NCI-H2171 (cell line): ENCODE measurements around the gene FBLIM1.

Source experiments
- DNase-seq: peaks from one replicate; lab custom pipeline; 2025; lab: John Stamatoyannopoulos, UW

The FBLIM1 gene

GRCh38 chr1:15748690-15749398 is 9.8 kb upstream of the FBLIM1 start:
- no peak for DNase-seq

DNA sequence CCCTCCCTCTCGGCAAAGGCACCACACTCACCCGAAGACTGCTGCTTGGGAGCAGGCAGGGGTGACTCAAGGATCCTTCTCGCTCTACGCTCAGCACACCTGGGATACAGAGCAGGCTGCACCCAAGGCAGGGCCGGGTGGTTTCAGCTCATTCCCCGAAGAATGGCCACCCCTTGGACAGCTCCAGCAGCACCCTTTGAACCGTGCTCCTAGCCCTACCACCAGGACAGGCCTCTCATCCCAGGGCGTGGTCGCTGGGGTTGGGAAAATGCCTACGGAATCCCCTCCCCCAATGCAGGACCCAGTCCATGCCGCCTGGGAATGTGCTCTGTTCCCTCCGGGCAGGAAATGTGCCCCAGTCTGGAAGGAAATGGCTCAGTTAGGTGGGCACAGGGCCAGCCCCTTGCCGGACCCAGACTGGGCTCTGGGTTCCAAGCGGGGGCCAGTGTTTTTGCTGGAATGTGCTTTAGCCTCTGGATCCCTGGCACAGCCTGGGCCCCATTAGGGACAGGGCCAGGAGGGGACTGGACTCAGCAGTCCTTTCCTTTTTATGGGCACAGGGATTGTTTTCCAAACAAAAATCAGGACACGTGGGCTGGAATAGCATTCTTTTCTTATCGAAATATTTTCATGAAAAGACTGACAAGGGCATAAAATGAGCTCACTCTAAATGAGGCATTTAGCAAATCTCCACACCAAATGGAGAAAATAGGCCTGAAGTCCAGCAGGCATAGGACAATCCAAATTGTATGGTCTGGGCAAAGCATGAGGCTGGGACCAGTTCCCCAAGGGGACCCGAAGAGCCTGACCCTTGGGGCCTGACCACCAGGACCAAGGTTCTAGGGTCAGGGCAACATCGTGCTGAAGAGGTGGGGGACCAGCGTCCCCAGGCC is 8.9 kb upstream of the FBLIM1 start:
- DNase-seq = no peak

DNA sequence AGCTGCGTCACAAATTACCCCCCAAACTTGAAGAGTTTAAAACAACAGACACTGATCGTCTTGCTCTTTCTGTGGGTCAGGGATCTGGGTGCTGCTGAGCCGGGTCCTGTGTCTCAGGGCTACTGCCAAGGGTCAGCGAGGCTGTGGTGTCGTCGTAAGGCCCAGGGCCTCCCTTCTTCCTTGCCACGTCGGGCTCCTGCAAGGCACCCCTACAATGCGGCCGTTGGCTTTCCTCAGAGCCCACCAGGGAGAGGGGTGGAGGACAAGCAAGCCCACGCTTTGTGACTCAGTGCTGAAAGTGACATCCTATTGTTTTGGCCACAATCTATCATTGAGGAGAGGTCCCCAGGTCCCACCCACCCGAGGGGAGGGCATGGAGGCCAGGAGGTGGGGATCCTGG is 7.7 kb upstream of the FBLIM1 start:
- no peak for DNase-seq

GRCh38 chr1:15751717-15752116 is 6.9 kb upstream of the FBLIM1 start:
- no peak for DNase-seq

DNA sequence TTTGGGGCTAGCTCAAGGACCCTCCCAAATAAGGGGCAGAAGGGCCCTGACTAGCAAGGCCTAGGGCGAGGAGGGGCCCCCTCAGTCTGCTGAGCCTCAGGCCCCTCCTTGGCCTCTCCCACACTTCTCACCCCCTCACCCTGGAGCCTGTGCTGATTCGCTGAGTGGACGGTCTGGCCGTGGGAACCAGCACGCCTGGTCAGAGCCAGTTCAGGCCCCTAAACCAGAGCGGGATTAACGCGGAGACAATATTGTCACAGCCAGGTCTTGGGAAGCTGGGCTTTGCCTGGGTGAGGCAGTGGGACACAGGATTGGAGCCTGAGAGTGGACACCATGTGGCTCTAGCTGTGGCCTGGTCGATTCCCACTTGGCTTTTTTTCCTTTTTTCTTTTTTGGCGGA is 4.8 kb upstream of the FBLIM1 start:
- no peak for DNase-seq

DNA sequence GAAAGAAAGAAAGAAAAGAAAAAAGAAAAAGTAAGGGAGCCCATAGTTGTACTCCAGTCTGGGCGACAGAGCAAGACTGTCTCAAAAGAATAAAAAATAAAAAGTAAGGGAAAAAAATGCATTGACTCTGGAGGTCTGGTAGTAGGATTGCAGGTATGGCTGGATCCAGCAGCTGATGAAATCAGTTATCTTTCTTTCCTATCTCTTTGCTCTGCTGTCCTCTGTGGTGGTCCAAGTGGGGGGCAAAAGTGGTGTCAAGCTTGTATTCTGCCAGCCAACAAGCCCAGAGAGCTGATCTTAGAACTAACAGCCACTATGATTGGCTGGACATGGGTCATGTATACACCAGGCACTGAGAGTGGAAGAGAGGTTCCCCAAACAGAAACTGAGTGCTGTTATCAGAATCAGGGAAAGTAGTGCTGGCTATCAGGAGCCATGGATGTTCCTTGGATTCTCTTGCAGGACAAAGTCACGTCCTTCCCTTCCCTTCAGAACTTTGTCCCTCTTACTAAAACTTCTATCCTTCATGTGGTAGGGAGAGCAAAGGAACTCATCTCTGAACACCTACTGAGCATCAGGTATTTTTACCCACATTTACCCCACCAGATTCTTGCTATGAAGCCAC is 3.5 kb upstream of the FBLIM1 start:
- DNase-seq = no peak

GRCh38 chr1:15755646-15756040 is 3.0 kb upstream of the FBLIM1 start:
- DNase-seq = no peak

- DNase-seq = peak; percentile 22
These were observed 2.2 kb upstream of the FBLIM1 start for GRCh38 chr1:15756143-15757015.

GRCh38 chr1:15757016-15757543 is 1.5 kb upstream of the FBLIM1 start:
- no peak for DNase-seq

GRCh38 chr1:15757575-15758342 is 836 bp upstream of the FBLIM1 start:
- no peak for DNase-seq

- no peak for DNase-seq
These were observed 512 bp downstream of the FBLIM1 start for GRCh38 chr1:15758953-15759661.

DNA sequence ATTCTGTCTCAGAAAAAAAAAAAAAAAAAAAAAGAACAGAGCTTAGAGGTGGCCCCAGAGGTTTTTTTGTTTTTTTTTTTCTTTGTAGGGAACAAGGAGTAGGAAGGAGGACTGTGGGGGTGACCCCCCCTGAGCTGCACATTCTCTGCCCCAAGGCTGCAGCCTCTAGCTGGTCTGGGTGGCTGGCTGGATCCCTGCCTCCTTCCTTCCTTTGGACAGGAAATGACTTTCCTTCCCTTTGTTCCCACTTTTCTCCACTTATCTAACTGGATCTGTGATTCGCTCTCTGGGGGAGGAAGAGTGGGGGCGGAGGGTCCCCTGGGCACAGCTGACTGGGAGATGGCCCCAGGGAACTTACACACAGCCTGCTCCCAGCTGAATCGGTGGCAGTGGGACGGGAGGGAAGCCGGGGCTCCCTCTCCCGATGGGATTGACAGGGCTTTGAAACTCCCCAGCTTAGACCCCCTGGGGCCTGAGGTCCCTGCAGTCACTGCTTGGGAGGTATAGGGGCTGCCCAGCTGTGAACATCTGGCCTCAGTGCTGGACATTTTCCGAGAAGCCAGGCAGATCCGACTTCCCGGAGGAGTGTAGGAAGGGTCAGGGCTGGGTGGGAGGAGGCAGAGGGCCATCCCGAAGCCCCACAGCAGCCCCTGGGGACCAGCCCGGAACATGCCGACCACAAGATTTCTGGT is 2.1 kb downstream of the FBLIM1 start:
- no peak for DNase-seq

- DNase-seq = no peak
These were observed 3.0 kb downstream of the FBLIM1 start for GRCh38 chr1:15761366-15762128.

DNA sequence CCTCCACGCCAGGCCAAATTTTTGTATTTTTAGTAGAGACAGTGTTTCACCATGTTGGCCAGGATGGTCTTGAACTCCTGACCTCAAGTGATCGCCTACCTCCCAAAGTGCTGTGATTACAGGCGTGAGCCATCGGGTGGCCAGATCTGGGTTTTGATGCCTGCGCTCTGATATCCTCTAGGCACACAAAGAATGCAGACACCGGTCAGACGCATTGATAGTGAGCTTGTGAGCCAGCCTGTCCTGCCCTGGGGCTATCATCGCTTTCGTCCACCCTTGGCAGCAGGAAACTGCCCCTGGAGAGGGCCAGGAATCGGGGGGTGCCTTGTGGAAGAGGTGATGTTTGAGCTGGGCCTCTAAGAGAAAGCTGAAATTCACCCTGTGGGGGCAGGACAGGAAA is 4.0 kb downstream of the FBLIM1 start:
- no peak for DNase-seq

DNA sequence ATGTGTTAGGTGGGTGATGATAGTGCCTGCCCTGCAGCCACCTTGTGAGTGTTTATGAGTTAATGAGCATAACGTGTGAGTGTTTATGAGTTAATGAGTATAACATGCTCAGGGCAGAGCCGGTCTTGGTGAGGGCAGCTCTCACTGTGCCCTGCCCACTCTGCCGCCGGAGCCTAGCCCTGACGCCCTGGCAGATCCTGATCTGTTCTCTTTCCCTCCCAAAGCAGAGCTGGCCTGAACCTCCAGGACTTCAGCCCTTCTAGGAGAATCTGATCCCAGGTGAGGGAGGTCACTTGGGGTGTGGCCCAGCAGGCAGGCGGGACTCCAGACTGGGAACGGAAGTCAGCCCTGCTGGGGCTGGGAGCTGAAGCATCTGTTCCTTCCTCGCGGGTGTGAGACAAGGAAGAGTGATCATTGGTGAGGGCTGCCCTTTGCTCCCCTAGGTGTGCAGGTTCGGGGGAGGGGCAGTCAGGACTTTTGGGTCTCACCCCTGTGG is 5.7 kb downstream of the FBLIM1 start:
- DNase-seq = no peak

- no peak for DNase-seq
These were observed 6.3 kb downstream of the FBLIM1 start for GRCh38 chr1:15764890-15765289.

DNA sequence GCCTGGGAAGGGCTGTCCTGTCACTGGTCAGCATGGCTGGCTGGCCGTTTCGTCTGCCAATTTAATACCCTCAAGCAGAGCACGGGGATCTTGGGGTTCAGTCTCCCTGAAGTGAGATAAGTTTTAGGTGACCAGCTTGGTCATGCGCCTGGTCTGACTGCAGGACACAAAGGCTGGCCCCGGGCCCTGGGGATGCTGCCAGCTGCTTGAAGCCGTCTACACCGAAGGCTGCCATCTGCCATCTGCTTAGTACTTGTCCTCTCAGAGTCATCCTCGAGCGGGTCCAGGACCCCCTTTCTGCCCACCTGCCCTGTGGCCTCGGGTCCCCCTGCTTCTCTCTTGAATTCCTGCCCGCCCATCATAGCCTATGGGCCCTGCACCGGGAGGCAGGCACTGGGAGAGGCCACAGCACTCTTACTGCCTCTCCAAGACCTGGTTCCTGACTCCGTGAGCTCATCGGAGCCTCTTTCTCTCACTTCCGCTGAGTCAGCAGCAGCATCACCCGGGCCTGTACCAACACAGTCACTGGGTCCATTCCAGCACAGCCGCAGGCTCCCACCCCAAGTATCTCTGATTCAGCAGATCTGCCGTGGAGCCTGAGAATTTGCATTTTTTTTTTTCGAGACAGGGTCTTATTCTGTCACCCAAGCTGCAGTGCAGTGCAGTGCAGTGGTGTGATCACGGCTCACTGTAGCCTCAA is 7.0 kb downstream of the FBLIM1 start:
- no peak for DNase-seq

DNA sequence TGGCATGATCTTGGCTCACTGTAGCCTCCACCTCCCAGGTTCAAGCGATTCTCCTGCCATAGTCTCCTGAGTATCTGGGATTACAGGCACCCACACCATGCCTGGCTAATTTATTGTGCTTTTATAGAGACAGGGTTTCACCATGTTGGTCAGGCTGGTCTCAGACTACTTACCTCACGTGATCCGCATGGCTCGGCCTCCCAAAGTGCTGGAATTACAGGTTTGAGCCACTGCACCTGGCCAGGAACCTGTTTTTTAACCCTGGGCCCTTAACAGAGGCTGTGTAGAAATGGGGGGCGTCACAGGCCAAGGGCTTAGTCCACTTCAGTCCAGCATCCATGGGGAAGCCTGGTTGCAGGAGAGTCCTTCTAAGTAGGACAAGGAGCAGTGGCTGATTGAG is 9.3 kb downstream of the FBLIM1 start:
- DNase-seq = no peak
